Germinal center (tissue), 1 donor: ENCODE measurements around the gene DPH3.

Experiments
- DNase-seq: peaks from one replicate; pipeline ENCODE4 v3.0.0; 2012; ENCODE audit warnings: mixed read lengths, low spot score

DPH3 gene

DNA sequence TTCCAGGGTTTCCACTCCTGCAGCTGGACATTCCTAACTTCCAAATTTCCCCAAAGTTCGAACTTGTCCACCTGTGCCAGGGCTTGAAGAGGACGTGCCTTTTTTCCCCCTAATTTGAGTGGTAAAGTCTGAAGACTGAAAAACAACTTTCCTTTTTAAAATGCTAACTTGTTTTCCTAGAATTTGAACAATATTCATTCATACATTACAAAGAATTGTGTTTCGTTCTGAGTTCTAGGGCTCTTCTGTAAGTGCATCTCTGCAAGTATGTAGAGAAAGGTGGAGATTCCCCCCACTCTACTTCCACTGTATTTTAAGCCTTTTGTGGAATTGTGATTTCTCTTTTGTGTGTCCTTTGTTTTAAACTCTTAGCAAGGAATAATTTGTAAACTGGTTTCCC, 9.4 kb downstream of the DPH3 start:
- no peak for DNase-seq

GRCh38 chr3:16254916-16255315, 9.8 kb downstream of the DPH3 start:
- no peak for DNase-seq

DNA sequence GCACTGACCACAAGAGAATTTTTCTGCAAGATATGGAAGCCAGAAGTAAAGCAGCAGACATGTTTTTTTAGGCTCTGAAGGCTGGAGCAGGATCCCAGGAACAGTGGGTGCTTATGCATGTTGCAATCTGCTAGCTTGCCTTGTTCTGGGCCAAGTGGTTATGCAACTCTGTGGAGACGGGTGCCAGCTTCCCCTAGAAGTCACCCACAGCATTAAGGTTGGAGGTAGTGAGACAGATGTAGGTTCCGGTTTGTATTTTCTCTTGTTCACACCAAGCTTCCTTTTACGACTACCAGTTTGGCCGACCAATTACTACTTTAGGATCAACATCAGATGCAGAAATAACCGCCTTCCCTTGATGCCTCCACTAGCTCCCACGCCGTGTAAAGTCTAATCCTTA, 11.1 kb downstream of the DPH3 start:
- no peak for DNase-seq

- DNase-seq: peak; percentile 34
Measured at GRCh38 chr3:16252988-16253387, 11.8 kb downstream of the DPH3 start.

GRCh38 chr3:16252243-16252978, 12.3 kb downstream of the DPH3 start:
- DNase-seq: peak; percentile 25

GRCh38 chr3:16251316-16252085, 13.2 kb downstream of the DPH3 start:
- no peak for DNase-seq

- no peak for DNase-seq
Measured at GRCh38 chr3:16249886-16250285, 14.9 kb downstream of the DPH3 start.

DNA sequence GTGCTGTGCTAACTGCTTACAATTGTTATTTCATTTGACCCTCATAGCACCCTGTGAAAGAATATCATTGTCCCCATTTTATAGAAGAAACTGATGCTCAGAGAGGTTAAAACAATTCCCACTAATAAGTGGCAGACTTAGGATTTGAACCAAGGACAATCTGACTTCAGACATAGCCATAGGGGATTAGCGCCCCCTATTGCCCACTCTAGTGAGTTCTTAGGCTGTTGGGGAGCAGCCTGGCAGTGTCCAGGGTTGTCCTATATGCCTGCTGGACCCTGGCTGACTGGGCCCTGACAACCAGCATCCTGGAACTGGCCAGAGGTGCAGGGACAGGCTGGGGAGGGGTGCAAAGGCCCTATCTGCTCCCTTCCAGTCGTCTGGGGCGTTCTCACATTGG, 15.4 kb downstream of the DPH3 start:
- no peak for DNase-seq

- DNase-seq: no peak
Measured at GRCh38 chr3:16248556-16248955, 16.2 kb downstream of the DPH3 start.

- peak; percentile 73 for DNase-seq
Measured at GRCh38 chr3:16247282-16248061, 17.3 kb downstream of the DPH3 start.

GRCh38 chr3:16245609-16246008, 19.1 kb downstream of the DPH3 start:
- DNase-seq: no peak

DNA sequence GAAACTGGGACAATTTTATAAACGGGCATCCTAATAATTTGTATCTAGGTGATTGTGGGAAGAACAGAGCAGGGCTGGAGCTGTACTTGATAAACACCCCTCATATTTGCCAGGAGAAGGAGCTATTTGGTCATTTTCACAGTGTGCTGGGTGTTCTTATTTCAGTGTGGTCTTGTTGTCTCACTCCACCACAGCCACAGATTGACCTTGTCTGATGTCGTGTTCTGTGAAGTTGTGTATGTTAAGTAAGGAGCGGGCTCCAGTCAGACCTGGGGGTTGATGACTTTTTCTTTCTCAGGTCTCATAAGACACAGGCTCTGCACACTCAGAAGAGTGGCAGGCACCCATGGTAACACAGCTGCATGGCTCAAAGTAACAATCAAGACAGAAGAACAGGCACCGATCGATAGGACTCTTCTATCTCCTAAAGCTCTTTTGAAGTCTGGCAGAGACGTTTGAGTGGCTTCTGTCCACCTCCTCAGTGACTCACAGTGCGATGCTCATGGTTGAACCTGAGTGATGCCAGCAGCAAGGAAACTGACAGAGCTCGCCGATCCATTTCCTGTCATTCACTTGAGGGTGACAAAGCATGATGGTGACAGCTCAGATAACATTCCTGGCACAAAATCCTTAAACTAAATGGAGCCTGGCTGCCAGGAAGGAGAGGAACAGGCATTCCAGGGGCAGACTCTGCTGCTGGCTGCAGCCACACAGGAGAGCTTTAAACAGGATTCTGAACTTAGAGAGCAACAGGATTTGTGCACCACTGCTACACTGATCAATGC, 20.8 kb downstream of the DPH3 start:
- DNase-seq: no peak

- no peak for DNase-seq
Measured at GRCh38 chr3:16242177-16242576, 22.6 kb downstream of the DPH3 start.

DNA sequence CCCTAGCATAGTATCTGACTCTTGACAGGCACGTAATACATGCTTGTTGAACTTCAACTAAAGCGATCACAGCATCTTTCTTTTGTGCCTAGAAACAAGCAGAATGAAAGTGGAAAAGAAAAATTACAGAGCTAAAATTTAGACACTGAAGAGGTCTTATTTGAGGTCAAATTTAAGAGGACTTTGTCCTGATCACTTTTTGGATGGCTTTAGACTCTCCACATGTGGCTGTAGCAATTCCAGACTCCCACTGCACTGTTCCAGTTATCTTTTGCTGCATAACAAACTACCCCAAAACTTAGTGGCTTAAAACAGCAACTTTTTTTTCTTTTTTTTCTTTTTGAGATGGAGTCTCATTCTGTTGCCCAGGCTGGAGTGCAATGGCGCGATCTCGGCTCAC, 23.5 kb downstream of the DPH3 start:
- DNase-seq: no peak

- no peak for DNase-seq
Measured at GRCh38 chr3:16240229-16241023, 24.3 kb downstream of the DPH3 start.

- DNase-seq: no peak
Measured at GRCh38 chr3:16239780-16240179, 25.0 kb downstream of the DPH3 start.

- DNase-seq: no peak
Measured at GRCh38 chr3:16239086-16239770, 25.5 kb downstream of the DPH3 start.

GRCh38 chr3:16236856-16237393, 27.8 kb downstream of the DPH3 start:
- DNase-seq: no peak

GRCh38 chr3:16236030-16236639, 28.6 kb downstream of the DPH3 start:
- no peak for DNase-seq

DNA sequence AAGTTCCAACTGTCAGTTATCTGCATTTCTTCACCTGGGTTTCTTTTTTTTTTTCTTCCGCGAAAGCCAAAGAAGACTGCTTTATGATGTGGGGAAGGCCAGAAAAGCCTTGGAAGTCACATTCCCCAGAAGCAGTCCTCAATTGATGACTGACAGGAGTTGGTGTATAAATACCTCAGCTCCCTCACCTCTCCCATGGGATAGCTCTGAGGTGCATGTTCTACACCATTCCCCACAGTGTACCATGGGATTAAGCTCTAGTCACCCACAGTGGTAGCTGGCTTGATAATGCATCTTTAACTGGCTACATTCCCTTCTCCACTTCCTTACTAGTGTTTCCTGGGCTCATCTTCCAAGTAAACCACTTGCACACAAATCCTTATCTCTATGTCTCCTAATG, 30.5 kb downstream of the DPH3 start:
- no peak for DNase-seq
